GM10266 (cell line): ENCODE data around the gene ARHGAP42.

ENCODE experiments used
- DNase-seq: peaks from one replicate; pipeline ENCODE4 v3.0.0; 2012; ENCODE audit errors: extremely low spot score
- TF ChIP-seq, protein P1 (sequence below): IDR thresholded peaks from 2 replicates; pipeline ENCODE4 v1.5.1; 2012; ENCODE audit warnings: mild to moderate bottlenecking, low read depth; ENCODE audit not compliant: control insufficient read depth, insufficient read depth; ENCODE audit errors: missing control alignments

The ARHGAP42 gene

DNA sequence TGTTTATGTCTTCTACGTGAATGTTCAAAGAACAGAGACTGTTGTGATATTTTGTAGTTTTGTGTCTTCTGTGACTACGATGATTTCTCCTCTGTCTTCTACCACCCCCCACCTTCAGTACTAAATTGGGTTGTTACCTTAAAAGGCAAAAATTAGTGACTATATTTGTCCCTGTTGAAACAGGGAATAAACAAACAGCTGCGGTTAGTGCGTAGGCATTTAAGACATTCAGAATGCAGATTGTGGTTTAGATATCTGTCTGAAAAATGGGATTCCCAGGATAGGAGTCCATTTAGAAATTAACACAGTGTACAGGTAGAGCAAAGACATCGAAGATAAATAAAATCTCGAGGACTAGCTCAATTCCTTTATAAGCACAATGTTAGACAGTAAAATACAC, 15.6 kb upstream of the ARHGAP42 start:
- TF ChIP-seq, protein P1, sequence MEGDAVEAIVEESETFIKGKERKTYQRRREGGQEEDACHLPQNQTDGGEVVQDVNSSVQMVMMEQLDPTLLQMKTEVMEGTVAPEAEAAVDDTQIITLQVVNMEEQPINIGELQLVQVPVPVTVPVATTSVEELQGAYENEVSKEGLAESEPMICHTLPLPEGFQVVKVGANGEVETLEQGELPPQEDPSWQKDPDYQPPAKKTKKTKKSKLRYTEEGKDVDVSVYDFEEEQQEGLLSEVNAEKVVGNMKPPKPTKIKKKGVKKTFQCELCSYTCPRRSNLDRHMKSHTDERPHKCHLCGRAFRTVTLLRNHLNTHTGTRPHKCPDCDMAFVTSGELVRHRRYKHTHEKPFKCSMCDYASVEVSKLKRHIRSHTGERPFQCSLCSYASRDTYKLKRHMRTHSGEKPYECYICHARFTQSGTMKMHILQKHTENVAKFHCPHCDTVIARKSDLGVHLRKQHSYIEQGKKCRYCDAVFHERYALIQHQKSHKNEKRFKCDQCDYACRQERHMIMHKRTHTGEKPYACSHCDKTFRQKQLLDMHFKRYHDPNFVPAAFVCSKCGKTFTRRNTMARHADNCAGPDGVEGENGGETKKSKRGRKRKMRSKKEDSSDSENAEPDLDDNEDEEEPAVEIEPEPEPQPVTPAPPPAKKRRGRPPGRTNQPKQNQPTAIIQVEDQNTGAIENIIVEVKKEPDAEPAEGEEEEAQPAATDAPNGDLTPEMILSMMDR = no peak
- no peak for DNase-seq

DNA sequence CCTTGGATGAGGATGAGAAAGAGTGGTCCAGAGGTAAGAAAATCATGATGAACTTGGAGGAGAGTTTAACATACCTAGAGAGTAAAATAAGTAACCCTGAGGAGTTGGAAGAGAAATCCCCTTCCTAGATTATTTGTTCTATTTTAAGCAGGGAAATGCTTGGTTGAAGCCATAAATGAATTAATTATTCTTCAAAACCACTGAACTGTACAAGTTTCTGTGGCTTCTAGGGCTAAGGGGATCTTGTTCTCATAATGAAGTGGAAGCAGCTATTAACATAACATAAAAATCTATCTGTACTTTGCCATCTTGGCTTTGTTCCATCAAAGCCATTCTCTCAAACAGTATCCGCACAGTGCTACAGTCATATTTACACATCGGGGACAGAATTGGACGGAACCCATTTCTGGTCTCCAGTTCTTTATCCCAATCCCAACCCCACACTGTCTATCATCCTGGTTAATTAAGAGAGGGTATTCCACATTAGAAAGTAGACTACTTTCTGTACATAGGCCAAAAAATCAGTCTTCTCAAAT, 14.5 kb upstream of the ARHGAP42 start:
- TF ChIP-seq, protein P1 = no peak
- no peak for DNase-seq

DNA sequence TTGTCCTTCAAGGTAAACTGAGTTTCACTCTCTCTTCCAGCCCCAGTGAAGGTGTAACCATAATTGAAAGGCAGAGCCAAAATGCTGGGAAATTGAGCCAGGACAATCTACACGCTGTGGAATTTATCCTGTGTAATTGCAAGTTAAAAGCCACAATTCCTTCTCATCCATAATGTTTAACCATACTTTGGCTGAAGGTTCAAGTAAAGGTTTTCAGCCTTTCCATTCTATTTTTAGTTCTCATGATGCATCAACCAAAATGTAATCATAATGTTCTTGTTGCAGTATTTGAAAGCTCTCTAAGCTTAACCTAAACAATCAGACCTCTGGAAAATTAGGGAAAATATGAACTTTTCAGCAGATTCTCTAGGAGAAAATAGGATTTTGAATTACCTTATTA, 14.0 kb upstream of the ARHGAP42 start:
- TF ChIP-seq, protein P1 = no peak
- DNase-seq = no peak

DNA sequence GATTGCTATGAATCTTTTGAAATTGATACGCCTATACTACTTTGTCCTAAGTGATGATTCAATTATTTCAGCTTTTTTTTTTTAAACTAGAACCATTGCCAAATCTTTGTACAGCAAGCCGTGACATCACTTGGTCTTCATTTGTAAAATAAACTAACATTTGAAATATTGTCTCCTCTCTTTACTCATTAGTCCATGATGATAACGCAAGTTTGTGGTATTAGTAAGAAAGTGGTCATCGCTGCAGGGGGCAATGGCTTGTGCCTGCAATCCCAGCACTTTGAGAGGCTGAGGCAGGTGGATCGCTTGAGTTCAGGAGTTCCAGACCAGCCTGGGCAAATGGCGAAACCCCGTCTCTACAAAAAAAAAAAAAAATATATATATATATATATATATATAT, 12.9 kb upstream of the ARHGAP42 start:
- TF ChIP-seq, protein P1 = no peak
- DNase-seq = no peak

DNA sequence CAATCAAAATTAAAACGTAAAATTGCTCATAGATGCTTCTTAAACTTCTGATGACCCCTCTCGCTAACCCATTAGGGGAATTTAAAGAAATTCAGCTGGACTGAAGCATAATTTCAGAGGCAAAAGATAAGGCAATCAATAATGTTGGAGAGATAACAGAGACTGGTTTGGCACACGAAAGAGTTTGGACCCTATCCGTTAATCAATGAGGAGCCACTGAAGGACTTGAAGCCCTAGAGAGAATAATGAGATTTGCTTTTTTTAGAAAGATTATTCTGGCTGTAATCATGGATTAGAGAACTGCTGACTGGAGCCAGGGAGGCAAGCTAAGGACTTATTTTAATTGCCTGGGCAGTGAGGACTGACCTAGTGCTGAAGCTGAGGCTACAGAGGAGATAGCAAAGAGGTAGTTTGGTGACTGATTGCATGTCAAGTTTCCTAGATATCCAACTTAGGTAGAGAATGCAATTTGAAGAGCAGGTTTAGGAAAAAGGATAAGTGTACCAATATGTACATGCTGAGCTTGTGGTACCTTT, 11.9 kb upstream of the ARHGAP42 start:
- TF ChIP-seq, protein P1 = no peak
- DNase-seq = no peak

GRCh38 chr11:100676901-100677300, 10.2 kb upstream of the ARHGAP42 start:
- DNase-seq = no peak
- TF ChIP-seq, protein P1 = no peak

DNA sequence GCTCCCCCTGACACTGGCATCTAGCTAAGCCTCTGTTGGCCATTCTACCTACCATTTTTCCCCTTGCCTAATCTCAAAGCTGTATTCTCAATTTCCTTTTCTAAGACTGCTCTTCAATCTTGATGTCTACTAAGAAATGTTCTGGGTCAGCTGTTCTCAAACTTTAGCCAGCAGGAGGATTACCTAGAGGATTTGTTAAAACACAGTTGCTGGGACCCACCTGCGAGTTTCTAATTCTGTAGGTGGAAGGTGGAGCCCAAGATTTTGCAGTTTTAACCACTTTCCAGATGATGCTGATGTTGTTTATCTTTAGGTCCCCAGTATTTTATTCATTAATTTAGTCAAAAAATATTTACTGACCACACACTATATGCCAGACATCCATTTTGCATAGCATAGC, 9.3 kb upstream of the ARHGAP42 start:
- TF ChIP-seq, protein P1 = no peak
- DNase-seq = no peak
